HG02763 (cell line): ENCODE data around the gene HOMER2.
"Not testable (repeated sequence)": the region's sequence is repeated elsewhere in the genome, so short reads cannot be mapped to it uniquely, and the experiment has no call there.

Experiments
- ATAC-seq: cut with Tn5 transposase; IDR thresholded peaks from one replicate; pipeline ENCODE4 v1.9.1; 2021; ENCODE audit warnings: mild to moderate bottlenecking, moderate library complexity; ENCODE audit not compliant: unreplicated experiment

Gene HOMER2

DNA sequence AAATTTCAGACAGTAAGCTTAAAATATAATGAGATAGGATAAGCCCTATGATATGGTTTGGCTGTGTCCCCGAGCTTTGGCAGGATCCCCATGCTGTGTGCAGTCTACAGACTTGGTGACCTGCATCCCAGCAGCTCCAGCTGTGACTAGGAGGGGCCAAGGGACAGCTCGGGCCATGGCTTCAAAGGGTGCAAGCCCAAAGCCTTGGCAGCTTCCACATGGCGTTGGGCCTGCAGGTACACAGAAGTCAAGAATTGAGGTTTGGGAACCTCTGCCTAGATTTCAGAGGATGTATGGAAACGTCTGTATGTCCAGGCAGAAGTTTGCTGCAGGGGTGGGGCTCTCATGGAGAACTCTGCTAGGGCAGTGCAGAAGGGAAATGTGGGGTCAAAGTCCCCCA lies 86.9 kb downstream of the HOMER2 start:
- not testable (repeated sequence) for ATAC-seq

GRCh38 chr15:82864967-82865366 lies 87.6 kb downstream of the HOMER2 start:
- ATAC-seq: no peak

DNA sequence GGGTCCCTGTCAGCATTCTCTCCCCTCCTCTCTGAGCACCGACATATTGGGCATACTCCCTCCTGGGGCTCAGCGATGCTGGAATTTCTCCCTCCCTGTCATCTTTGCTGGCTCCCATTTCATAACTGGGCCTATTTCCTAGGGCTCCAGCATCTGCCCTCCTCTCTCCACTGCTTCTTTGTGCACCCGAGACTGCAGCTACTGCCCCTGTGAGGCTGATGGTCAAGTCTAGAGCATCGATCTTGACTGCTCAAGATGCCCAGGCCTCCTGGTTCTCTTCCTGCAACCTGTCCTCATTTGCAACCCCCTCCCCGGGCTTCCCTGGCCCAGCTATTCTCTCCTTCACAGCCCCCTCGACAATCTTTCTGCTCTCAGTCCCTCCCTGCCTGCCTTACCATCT lies 89.6 kb downstream of the HOMER2 start:
- ATAC-seq: no peak

- ATAC-seq: no peak
These were observed 93.6 kb downstream of the HOMER2 start for GRCh38 chr15:82858932-82859331.

DNA sequence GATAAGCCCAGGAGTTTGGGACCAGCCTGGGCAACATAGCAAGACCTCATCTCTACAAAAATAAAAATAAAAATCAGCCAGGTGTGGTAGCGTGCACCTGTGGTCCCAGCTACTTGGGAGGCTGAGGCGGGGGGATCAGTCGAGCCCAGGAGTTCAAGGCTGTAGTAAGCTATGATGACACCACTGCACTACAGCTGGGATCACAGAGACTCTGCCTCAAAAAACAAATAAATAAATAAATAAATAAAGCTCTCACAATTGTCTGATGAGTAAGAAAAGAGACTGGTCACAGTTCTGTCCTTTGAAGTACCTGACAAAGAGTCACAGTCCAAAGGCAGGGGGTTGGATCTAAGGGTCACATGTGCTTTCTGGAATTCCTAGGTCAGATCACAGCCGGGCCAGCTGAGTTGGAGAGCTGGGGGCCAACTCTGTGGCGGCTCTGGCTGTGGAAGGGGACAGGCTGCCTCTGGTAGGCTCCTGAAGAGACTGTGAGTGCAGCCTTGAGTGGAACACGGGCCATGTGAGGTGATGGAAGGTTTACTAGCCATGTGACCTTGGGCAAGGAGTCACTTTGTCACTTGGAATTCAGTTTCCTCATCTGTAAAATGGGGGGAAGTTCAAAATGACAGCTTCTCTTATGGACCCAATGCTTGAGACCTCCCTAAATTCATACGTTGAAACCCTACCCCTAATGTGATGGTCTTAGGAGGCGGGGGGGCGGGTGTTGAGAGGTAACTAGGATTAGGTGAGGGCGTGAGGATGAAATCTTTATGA lies 95.9 kb downstream of the HOMER2 start:
- no peak for ATAC-seq

- ATAC-seq: no peak
These were observed 97.0 kb downstream of the HOMER2 start for GRCh38 chr15:82855286-82856100.

DNA sequence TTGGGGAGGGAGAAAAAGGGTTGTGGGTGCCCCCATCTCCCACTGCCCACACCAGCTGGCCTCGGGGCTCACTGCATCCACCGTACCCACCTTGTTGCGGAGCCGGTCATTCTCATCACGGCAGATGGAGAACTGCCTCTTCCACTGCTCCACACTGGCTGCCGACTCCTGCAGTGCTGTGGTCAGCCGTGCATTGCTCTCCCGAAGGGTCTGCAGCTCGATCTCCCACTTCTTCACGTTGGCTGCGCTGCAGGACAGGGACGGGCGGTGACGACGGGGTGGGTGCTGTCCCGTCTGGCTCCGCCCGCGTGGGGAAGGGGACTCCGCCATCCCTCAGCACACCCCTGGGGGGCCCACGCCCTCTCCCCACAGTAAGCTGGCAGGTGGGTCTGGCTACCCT lies 98.0 kb downstream of the HOMER2 start:
- ATAC-seq: no peak

GRCh38 chr15:82852941-82853561 lies 99.5 kb downstream of the HOMER2 start:
- ATAC-seq: no peak

DNA sequence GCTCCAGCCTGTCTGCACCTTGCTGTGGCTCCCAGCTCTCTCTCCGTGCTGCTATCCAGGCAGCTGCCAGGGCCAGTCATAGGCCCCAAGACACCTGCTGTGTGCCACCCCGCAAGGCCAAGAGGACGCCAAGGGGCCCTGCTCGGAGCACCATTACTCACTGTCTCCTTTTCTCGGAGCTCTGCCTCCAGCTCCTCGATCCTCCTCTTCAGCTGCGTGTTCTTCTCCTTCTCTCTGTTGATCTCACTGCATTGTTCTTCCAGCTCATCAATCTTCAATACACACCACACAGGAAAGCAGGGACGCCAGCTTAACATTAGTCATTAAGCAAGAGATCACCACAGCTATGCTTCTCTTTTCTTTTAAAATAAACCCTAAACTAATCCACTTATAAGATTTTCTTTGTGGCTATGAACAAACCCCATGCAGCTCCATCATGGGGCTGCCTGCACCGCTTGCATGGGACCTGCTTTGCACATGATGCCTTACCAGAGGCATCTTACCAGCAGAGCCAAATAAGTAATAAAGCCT lies 100.5 kb downstream of the HOMER2 start:
- ATAC-seq: no peak

DNA sequence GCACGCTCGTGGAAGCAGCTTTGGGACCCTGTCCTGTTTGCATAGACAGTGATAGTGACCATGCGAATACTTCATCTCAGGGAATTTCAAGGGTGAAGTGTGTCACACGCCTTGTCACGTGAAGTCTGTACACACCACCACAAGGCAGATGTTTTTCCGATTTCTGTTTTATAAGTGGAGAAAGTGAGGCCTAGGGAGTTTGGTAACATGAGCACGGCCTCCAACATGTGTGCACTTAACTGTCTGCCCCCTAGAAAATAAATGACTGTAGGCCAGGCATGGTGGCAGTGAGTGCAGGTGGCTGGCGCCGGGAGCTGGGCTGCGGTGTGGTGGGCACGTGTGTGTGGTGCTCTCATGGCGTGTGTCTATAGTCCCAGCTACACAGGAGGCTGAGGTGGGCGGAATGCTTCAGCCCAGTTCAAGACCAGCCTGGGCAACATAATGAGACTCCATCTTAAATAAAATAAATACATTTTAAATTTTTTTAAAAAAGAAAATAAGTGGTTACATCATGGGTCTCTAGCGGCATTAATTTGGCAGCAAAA lies 101.1 kb downstream of the HOMER2 start:
- no peak for ATAC-seq

- ATAC-seq: no peak
These were observed 101.8 kb downstream of the HOMER2 start for GRCh38 chr15:82850731-82851130.

GRCh38 chr15:82849556-82850512 lies 102.7 kb downstream of the HOMER2 start:
- ATAC-seq: no peak

DNA sequence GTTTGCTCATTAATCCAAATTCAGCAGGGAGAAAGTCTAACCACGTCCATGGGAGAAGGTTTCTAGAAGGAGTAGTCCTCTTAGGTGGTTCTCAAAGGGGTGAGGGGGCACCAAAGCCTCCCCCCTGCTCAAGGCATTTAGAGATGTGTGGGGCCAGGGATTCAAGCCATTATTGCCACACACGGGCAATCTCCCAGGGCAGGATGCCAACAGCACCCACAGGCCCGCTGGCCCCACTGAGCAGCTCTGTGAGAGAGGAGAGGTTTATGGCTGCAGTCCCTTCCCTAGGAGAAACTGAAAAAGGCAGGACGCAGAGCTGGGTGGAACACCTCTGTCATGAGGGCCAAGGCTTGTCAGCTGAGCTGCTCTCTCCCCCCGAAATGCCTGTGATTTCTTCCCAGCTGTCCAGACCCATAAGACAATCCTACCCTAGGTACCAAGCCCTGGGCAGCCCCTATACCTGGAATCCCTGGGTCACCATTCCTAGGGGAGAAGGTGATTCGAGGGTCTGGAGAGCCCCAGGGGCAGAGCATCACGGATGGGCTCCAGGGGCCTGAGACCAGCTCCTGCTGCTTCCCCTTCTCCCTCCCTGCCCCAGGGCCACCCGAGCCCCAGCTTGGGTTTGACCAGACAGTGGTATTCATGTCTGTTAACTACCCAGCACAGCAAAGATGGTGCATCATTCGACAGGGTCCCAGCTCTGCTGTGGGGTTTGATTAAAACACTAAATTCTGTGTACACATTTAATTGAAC lies 104.1 kb downstream of the HOMER2 start:
- no peak for ATAC-seq

DNA sequence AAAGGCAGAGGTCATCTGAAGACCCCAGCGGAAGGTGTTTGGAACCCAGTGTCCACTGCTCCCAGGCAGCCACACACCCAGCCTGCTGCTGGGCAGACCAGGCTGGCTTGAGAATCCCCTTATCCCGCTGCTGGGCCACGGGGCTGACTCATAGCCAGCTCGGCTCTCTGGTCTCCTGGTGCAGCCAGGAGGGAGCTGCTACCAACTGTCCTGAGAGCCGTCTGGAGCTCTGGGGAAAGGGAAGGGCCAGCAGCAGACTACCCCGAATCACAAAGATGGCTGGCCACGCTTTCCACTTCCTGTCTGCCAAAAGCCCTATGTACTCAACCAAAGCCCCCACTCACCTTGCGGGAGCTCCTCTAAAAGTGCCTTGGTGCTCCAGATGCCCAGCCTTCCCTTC lies 104.8 kb downstream of the HOMER2 start:
- ATAC-seq: no peak

DNA sequence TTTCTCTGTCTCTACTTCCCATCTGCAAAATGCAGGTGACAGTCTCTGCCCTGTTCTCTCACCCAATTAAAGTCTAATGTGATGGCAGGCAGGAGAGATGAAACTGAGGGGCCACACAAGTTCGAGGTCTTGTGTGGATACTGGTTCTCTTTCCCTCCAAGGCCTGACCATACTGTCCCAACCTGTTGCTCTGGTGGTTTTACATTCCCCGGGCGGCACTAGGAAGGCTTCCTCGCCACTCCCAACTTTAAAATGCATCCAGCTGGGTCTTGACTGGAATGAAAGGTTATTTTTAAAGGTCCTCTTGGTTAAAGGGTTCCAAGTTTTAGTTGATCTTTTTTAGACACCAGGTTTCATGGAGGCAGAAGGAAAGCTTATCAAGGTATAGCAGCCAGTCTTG lies 105.9 kb downstream of the HOMER2 start:
- no peak for ATAC-seq

GRCh38 chr15:82845686-82846085 lies 106.8 kb downstream of the HOMER2 start:
- no peak for ATAC-seq

DNA sequence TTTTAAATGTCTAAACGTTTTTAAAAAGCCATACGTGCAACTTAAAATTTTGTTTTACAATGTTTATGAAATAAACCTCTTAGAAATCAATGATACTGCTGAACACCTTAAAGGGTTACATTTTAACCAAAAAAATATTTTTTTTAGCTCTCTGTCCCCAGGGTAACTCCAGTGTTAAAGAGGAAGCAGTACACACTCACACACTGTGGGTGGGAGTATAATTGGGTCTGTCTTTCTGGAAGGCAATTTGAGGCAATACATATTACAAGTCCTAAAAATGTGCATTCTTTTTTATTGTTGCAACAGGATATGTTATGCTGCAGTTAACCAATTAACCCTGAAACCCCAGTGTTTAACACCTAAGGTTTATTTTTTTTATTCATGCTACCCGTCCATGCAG lies 109.0 kb downstream of the HOMER2 start:
- no peak for ATAC-seq

GRCh38 chr15:82840166-82840565 lies 112.4 kb downstream of the HOMER2 start:
- ATAC-seq: no peak

DNA sequence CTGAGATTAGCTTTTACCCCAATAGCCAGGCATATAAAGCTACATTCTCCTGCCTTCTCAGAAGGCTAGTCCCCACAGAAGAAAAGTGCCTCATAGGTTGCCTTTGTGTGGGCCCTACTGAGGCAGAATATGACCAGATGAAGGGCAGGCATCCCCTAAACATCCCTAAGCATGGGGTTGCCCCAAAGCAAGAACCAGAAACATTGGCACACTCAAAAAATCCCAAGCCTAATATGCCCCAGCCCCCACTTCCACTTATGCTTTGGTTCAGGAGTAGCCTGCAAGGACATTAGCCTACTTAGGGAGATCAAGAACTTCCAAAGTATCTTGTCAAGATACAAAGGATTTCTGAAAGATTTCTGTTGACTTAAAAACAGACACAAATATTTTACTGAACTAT lies 113.4 kb downstream of the HOMER2 start:
- no peak for ATAC-seq
